Panc1 (cell line): ENCODE measurements around the gene BOLA2B. TPM values are rescaled to one million over a fixed set of nuclear protein-coding genes. Genes with fewer than 3 reads are reported as not detected.
"Not testable (repeated sequence)": the region's sequence is repeated elsewhere in the genome, so short reads cannot be mapped to it uniquely, and the experiment has no call there.

ENCODE experiments used
- ATAC-seq: fragments of 200-7000 bp; cut with Tn5 transposase; 2 replicates; pipeline ENCODE4 v1.9.1; 2020; ENCODE audit warnings: mild to moderate bottlenecking, moderate library complexity
- BruUV-seq: library from RNA; stranded (reverse); fragments of 400-500 nt; replicated peaks from 2 replicates; lab custom pipeline; 2021; lab: Mats Ljungman, UMichigan
- CTCF ChIA-PET: fragments of 300-600 bp; sonication (Branson Sonifier 250); formaldehyde crosslinking; loops from one replicate; lab custom pipeline; 2022; ENCODE audit warnings: antibody characterized with exemption; lab: Charles Lee
- POLR2A ChIA-PET: fragments of 300-600 bp; sonication (Branson Sonifier 250); formaldehyde crosslinking; loops from one replicate; lab custom pipeline; 2022; ENCODE audit warnings: antibody characterized with exemption; lab: Charles Lee
- DNase-seq: peaks from one replicate; pipeline ENCODE4 v3.0.0-alpha.2; 2010; ENCODE audit warnings: low read depth, low spot score
- H3K27ac ChIP-seq: 2 replicates; pipeline ENCODE4 v1.5.1; 2011; ENCODE audit warnings: mild to moderate bottlenecking, low read length, inconsistent platforms
- H3K27me3 ChIP-seq: fragments of 200-500 bp; sonication (Bioruptor generic); 2 replicates; pipeline ENCODE4 v1.6.0; 2014; ENCODE audit warnings: low read length, inconsistent platforms; ENCODE audit not compliant: control insufficient read depth, insufficient read depth
- H3K36me3 ChIP-seq: fragments of 200-500 bp; sonication (Bioruptor generic); 2 replicates; pipeline ENCODE4 v1.5.1; 2014; ENCODE audit warnings: inconsistent platforms, mild to moderate bottlenecking, low read length, moderate library complexity; ENCODE audit not compliant: control insufficient read depth, insufficient read depth
- H3K4me1 ChIP-seq: 2 replicates; pipeline ENCODE4 v1.5.1; 2011; ENCODE audit warnings: inconsistent platforms, mild to moderate bottlenecking, low read length, moderate library complexity; ENCODE audit not compliant: control insufficient read depth, insufficient read depth
- H3K4me3 ChIP-seq, 2 experiments: 2 replicates each; pipeline ENCODE4 v1.5.1; 2011 to 2012; ENCODE audit warnings: low read depth in 2 of 2, low read length in 2 of 2, mild to moderate bottlenecking in 2 of 2, inconsistent platforms in 1 of 2, moderate library complexity in 1 of 2
- H3K9me3 ChIP-seq: fragments of 200-500 bp; sonication (Bioruptor generic); 2 replicates; pipeline ENCODE4 v1.5.1; 2014; ENCODE audit warnings: low read depth, mild to moderate bottlenecking, inconsistent platforms, low read length, moderate library complexity; ENCODE audit not compliant: control insufficient read depth, insufficient read depth
- in situ Hi-C: cut with HindIII; loops from 2 replicates; pipeline ENCODE4 v1.10.0; 2016; ENCODE audit warnings: low sequenced_read_pairs, low pct_unique_long_range_greater_than_20kb
- intact Hi-C: fragments of 100-400 bp; cut with micrococcal nuclease; formaldehyde crosslinking; loops from one replicate; pipeline ENCODE4 v1.10.0; 2022; ENCODE audit not compliant: unreplicated experiment
- total RNA-seq: library from RNA; stranded (reverse); gene quantifications from one replicate; pipeline ENCODE4 v1.2.1, GENCODE V29; 2021; ENCODE audit not compliant: unreplicated experiment

The BOLA2B gene
- total RNA-seq, 1 experiment from 2014 or later = 178 TPM

- POLR2A ChIA-PET = not testable (repeated sequence)
These were observed 6.3 kb upstream of the BOLA2B start for GRCh38 chr16:30199608-30200343.

GRCh38 chr16:30199049-30199448 is 5.6 kb upstream of the BOLA2B start, which contains the start of gene SULT1A3:
TSS of gene SULT1A3 (plus strand) at chr16:30199255. CDS start at chr16:30200729, 1,474 bp downstream.
- CTCF ChIA-PET, H3K36me3 ChIP-seq, intact Hi-C loops, POLR2A ChIA-PET, H3K27ac ChIP-seq, H3K4me1 ChIP-seq, DNase-seq, BruUV-seq, ATAC-seq, H3K27me3 ChIP-seq, in situ Hi-C loops, H3K4me3 ChIP-seq, H3K9me3 ChIP-seq: not testable (repeated sequence)

More at GRCh38 chr16:30199608-30200343, 6.3 kb upstream of the BOLA2B start:
- H3K27ac ChIP-seq, in situ Hi-C loops, H3K36me3 ChIP-seq, DNase-seq, H3K27me3 ChIP-seq, H3K4me1 ChIP-seq, intact Hi-C loops, H3K4me3 ChIP-seq, CTCF ChIA-PET, BruUV-seq, H3K9me3 ChIP-seq: not testable (repeated sequence)
- peak; percentile 31; the same call in 1 of the 2 replicates for ATAC-seq

- ATAC-seq, CTCF ChIA-PET, intact Hi-C loops, in situ Hi-C loops, H3K9me3 ChIP-seq, H3K4me3 ChIP-seq, POLR2A ChIA-PET, H3K4me1 ChIP-seq, H3K27ac ChIP-seq, H3K27me3 ChIP-seq, H3K36me3 ChIP-seq, DNase-seq, BruUV-seq: not testable (repeated sequence)
These were observed 3.5 kb upstream of the BOLA2B start for GRCh38 chr16:30197001-30197400.

- ATAC-seq = peak; percentile 84
- H3K4me3 ChIP-seq = peak overlapping the region; percentile 32 to 33; a peak in 3 of 4 replicates
- TSS peak; percentile 99 for BruUV-seq
- H3K36me3 ChIP-seq, H3K27ac ChIP-seq, intact Hi-C loops, POLR2A ChIA-PET, H3K9me3 ChIP-seq, DNase-seq, H3K27me3 ChIP-seq, CTCF ChIA-PET, in situ Hi-C loops, H3K4me1 ChIP-seq: not testable (repeated sequence)
These were observed 883 bp upstream of the BOLA2B start for GRCh38 chr16:30194172-30194925.

GRCh38 chr16:30193098-30193497 is 368 bp downstream of the BOLA2B start:
- in situ Hi-C loops, DNase-seq, POLR2A ChIA-PET, H3K4me3 ChIP-seq, BruUV-seq, CTCF ChIA-PET, H3K36me3 ChIP-seq, H3K4me1 ChIP-seq, H3K27me3 ChIP-seq, intact Hi-C loops, H3K27ac ChIP-seq, H3K9me3 ChIP-seq: not testable (repeated sequence)
- peak; percentile 62 for ATAC-seq

GRCh38 chr16:30191158-30191557 is 2.3 kb downstream of the BOLA2B start:
- H3K27me3 ChIP-seq, ATAC-seq, H3K27ac ChIP-seq, intact Hi-C loops, POLR2A ChIA-PET, H3K36me3 ChIP-seq, H3K9me3 ChIP-seq, DNase-seq, H3K4me1 ChIP-seq, in situ Hi-C loops, BruUV-seq, H3K4me3 ChIP-seq, CTCF ChIA-PET: not testable (repeated sequence)
